GM12878 (cell line): ENCODE measurements around the gene PAFAH2. TPM values are rescaled to one million over a fixed set of nuclear protein-coding genes. Genes with fewer than 3 reads are reported as not detected.
A peak's percentile ranks its signal among the peaks of the same experiment; 100 is the strongest.

Experiments used
- ATAC-seq: fragments of 200-7000 bp; cut with Tn5 transposase; 3 replicates; pipeline ENCODE4 v1.9.1; 2020; ENCODE audit warnings: mild to moderate bottlenecking, moderate library complexity
- BruUV-seq: library from RNA; stranded (reverse); fragments of 400-500 nt; replicated peaks from 2 replicates; lab custom pipeline; 2021; lab: Mats Ljungman, UMichigan
- CTCF ChIA-PET: fragments of 300-600 bp; sonication (Branson Sonifier 250); formaldehyde crosslinking; extraction: SDS; loops from one replicate; lab custom pipeline; 2021; ENCODE audit warnings: inconsistent platforms; lab: Yijun Ruan, JAX
- POLR2A ChIA-PET: fragments of 350-600 bp; formaldehyde crosslinking; extraction: SDS; loops from one replicate; lab custom pipeline; 2021; ENCODE audit warnings: inconsistent platforms; lab: Charles Lee
- RAD21 ChIA-PET: fragments of 300-600 bp; sonication (Branson Sonifier 250); formaldehyde crosslinking; loops from one replicate; lab custom pipeline; 2023; ENCODE audit warnings: antibody characterized with exemption; ENCODE audit not compliant: unreplicated experiment; lab: Charles Lee
- SMC1A ChIA-PET: fragments of 300-600 bp; sonication (Branson Sonifier 250); formaldehyde crosslinking; loops from one replicate; lab custom pipeline; 2023; ENCODE audit not compliant: unreplicated experiment, uncharacterized antibody; lab: Charles Lee
- DNase-seq: peaks from one replicate; pipeline ENCODE4 v3.0.0-alpha.2; 2011; ENCODE audit warnings: low read depth, low spot score
- FAIRE-seq: peaks from 3 replicates; lab custom pipeline; 2011; peaks lifted over from hg19 to GRCh38; lab: Jason Lieb, UNC
- H2AFZ ChIP-seq: 2 replicates; pipeline ENCODE4 v1.6.0; 2011; ENCODE audit warnings: low read depth, low read length, control low read depth; ENCODE audit not compliant: control insufficient read depth
- H3K27ac ChIP-seq: 2 replicates; pipeline ENCODE4 v1.5.1; 2011; ENCODE audit warnings: control low read depth; ENCODE audit not compliant: control insufficient read depth, insufficient read depth
- H3K27me3 ChIP-seq, 2 experiments: replicated peaks in 1 of 2; 2 replicates each; pipeline versions ENCODE4 v1.6.0 to v1.6.1; 2011; ENCODE audit warnings: low read length in 1 of 2; ENCODE audit not compliant: control insufficient read depth in 2 of 2, insufficient read depth in 2 of 2
- H3K36me3 ChIP-seq, 2 experiments: 2 replicates each; pipeline ENCODE4 v1.5.1; 2011; ENCODE audit warnings: low read length in 1 of 2; ENCODE audit not compliant: control insufficient read depth in 2 of 2, insufficient read depth in 2 of 2
- H3K4me1 ChIP-seq: 2 replicates; pipeline ENCODE4 v1.6.1; 2011; ENCODE audit warnings: mild to moderate bottlenecking, low read length, moderate library complexity, mixed read lengths; ENCODE audit not compliant: control insufficient read depth, insufficient read depth
- H3K4me2 ChIP-seq: 2 replicates; pipeline ENCODE4 v1.6.0; 2011; ENCODE audit warnings: control low read depth; ENCODE audit not compliant: control insufficient read depth, insufficient read depth
- H3K4me3 ChIP-seq: fragments of 200-600 bp; sonication (generic); 2 replicates; pipeline ENCODE4 v1.5.1; 2016
- H3K79me2 ChIP-seq: 2 replicates; pipeline ENCODE4 v1.6.0; 2011; ENCODE audit warnings: low read length; ENCODE audit not compliant: control insufficient read depth, insufficient read depth
- H3K9ac ChIP-seq: 2 replicates; pipeline ENCODE4 v1.8.0; 2011; ENCODE audit warnings: low read length, control low read depth, mixed read lengths; ENCODE audit not compliant: control insufficient read depth, insufficient read depth
- H3K9me3 ChIP-seq: replicated peaks from 3 replicates; pipeline ENCODE4 v1.5.1; 2011; ENCODE audit warnings: mild to moderate bottlenecking, low read length; ENCODE audit not compliant: control insufficient read depth, insufficient read depth
- H4K20me1 ChIP-seq: 2 replicates; pipeline ENCODE4 v1.6.0; 2011; ENCODE audit not compliant: control insufficient read depth, insufficient read depth
- CREB1 ChIP-seq: IDR thresholded peaks from 2 replicates; pipeline ENCODE4 v1.6.1; 2012; ENCODE audit warnings: low read depth, mild to moderate bottlenecking, inconsistent platforms
- IKZF1 ChIP-seq: fragments of 450-650 bp; conservative IDR thresholded peaks from 2 replicates; pipeline ENCODE4 v1.6.1; 2017; ENCODE audit warnings: antibody characterized with exemption, mild to moderate bottlenecking
- PRDM15 ChIP-seq: fragments of 450-650 bp; formaldehyde crosslinking; IDR thresholded peaks from 2 replicates; pipeline ENCODE4 v1.4.0; 2020; ENCODE audit warnings: mild to moderate bottlenecking, moderate library complexity
- ZNF687 ChIP-seq: fragments of 450-650 bp; IDR thresholded peaks from 2 replicates; pipeline ENCODE4 v1.6.1; 2017; ENCODE audit warnings: mild to moderate bottlenecking, moderate library complexity
- WGBS: methylation state at CpG from one replicate; pipeline ENCODE4 v1.1.6; 2016; ENCODE audit warnings: low lambda C conversion rate; ENCODE audit not compliant: insufficient replicate concordance, insufficient coverage; ENCODE audit errors: missing lambda C conversion rate; 5-methylcytosine and 5-hydroxymethylcytosine counted together
- in situ Hi-C: fragments of 300-500 bp; cut with MboI; formaldehyde crosslinking; loops from 9 replicates; pipeline ENCODE4 v1.14.3; 2018; ENCODE audit warnings: mixed read lengths
- intact Hi-C: fragments of 100-400 bp; cut with micrococcal nuclease; formaldehyde crosslinking; loops from one replicate; pipeline ENCODE4 v1.14.2; 2022; ENCODE audit not compliant: unreplicated experiment
- polyA plus RNA-seq, 11 experiments: library from polyadenylated mRNA; depleted of rRNA in 4 of 11; unstranded in 6 of 11; stranded (reverse) in 5 of 11; fragments of >200 nt; fragmentation: Nextera tagmentation in 4 of 11; fragmentation: Illumina TruSeq in 1 of 11; extraction: Ambion mirVana in 4 of 11; extraction: Trizol in 1 of 11; gene quantifications; 1 replicate in 1 of 11; 2 replicates in 10 of 11; pipeline versions ENCODE4 v1.2.1 to v1.2.3, GENCODE V29; 2011 to 2016; ENCODE audit warnings: inconsistent platforms in 2 of 11, missing spikeins in 2 of 11, low read depth in 1 of 11
- total RNA-seq, 4 experiments: library from RNA; depleted of rRNA in 3 of 4; stranded (reverse); fragments of >200 nt in 3 of 4; fragmentation: Illumina TruSeq in 1 of 4; extraction: Trizol in 1 of 4; gene quantifications; 2 replicates each; pipeline versions ENCODE4 v1.2.1 to v1.2.3, GENCODE V29; 2013 to 2021

PAFAH2 gene
- total and polyA plus RNA-seq, 10 of the 15 experiments (the other 5 are each of a cell fraction or from before 2014, with no cell fraction given): 3.0 to 9.5 (median 6.5) TPM

- SMC1A ChIA-PET: interaction anchor here (0.8 to 1.2 kb wide), 2 partner anchors 35 to 137 kb away, joined by 3 to 5 read pairs; partner anchors contain the start of gene PAFAH2
- ATAC-seq (no peak), DNase-seq (no peak), FAIRE-seq (no peak)
- H3K4me3 ChIP-seq: no peak overlapping the region
- TF ChIP-seq CREB1 (no peak), PRDM15 (no peak), ZNF687 (peak; percentile 54; the same call in 1 of the 2 replicates), IKZF1 (no peak)
- H3K36me3 ChIP-seq: no peaks in the 10 kb centered on the region
- no peak overlapping the region for H3K27ac ChIP-seq
- WGBS: 38% methylated on average over 12 of the region's 12 CpGs
- CTCF ChIA-PET: interaction anchor here (1.7 to 4.2 kb wide), 3 partner anchors 112 to 137 kb away, joined by 6 to 35 read pairs (median 7); no protein-coding TSS in a partner anchor
- RAD21 ChIA-PET: no interaction called here
- intact Hi-C loops: no loop called here
- in situ Hi-C loops: no loop called here
- no peaks in the 10 kb centered on the region for H4K20me1 ChIP-seq
- no peaks in the 10 kb centered on the region for H3K79me2 ChIP-seq
- H3K4me1 ChIP-seq: peaks cover 10% of the 10 kb centered on the region; the same call in 1 of the 2 replicates
- 0 out of 3 replicates have a peak, but pooled peaks cover 2% of the 10 kb centered on the region for H3K9me3 ChIP-seq
- no TSS peak for BruUV-seq
- no peak overlapping the region for H3K4me2 ChIP-seq
- POLR2A ChIA-PET: interaction anchor here (0.6 kb wide), 2 partner anchors 592 to 613 kb away, joined by 3 to 4 read pairs; no protein-coding TSS in a partner anchor
- H3K9ac ChIP-seq: no peak overlapping the region
- no peak overlapping the region for H2AFZ ChIP-seq
- H3K27me3 ChIP-seq: peaks cover 0 to 2% of the 10 kb centered on the region in 2 experiments
These were observed 34.9 kb upstream of the PAFAH2 start for GRCh38 chr1:26032656-26033357.
